Hepatocyte (in vitro differentiated cells): Measurements from ENCODE around the gene CLPTM1. TPM values are rescaled to one million over a fixed set of nuclear protein-coding genes. Genes with fewer than 3 reads are reported as not detected.

Experiments used
- DNase-seq: peaks from one replicate; pipeline ENCODE4 v3.0.0-alpha.2; 2016; ENCODE audit warnings: low spot score
- H2AFZ ChIP-seq: fragments of 200-600 bp; sonication (generic); 2 replicates; pipeline ENCODE4 v1.6.0; 2016; ENCODE audit warnings: antibody characterized with exemption, mild to moderate bottlenecking
- H3K27ac ChIP-seq: fragments of 200-600 bp; sonication (generic); 2 replicates; pipeline ENCODE4 v1.5.1; 2016; ENCODE audit warnings: mild to moderate bottlenecking
- H3K27me3 ChIP-seq: fragments of 200-600 bp; sonication (generic); 2 replicates; pipeline ENCODE4 v1.6.1; 2016
- H3K36me3 ChIP-seq: fragments of 200-600 bp; sonication (generic); replicated peaks from 2 replicates; pipeline ENCODE4 v1.5.1; 2016; ENCODE audit warnings: low read depth; ENCODE audit not compliant: insufficient read depth
- H3K4me1 ChIP-seq: fragments of 200-600 bp; sonication (generic); 2 replicates; pipeline ENCODE4 v1.5.1; 2016; ENCODE audit warnings: mild to moderate bottlenecking, moderate library complexity; ENCODE audit not compliant: insufficient read depth
- H3K4me2 ChIP-seq: fragments of 200-600 bp; sonication (generic); 2 replicates; pipeline ENCODE4 v1.6.0; 2016
- H3K4me3 ChIP-seq: fragments of 200-600 bp; sonication (generic); 2 replicates; pipeline ENCODE4 v1.5.1; 2016; ENCODE audit warnings: mild to moderate bottlenecking
- H3K79me2 ChIP-seq: fragments of 200-600 bp; sonication (generic); 2 replicates; pipeline ENCODE4 v1.6.0; 2017; ENCODE audit warnings: mild to moderate bottlenecking
- H3K9me2 ChIP-seq: fragments of 200-600 bp; sonication (generic); replicated peaks from 2 replicates; pipeline ENCODE4 v1.6.0; 2017; ENCODE audit warnings: mild to moderate bottlenecking; ENCODE audit not compliant: insufficient read depth
- H3K9me3 ChIP-seq: fragments of 200-600 bp; sonication (generic); 2 replicates; pipeline ENCODE4 v1.5.1; 2016; ENCODE audit warnings: low read depth, mild to moderate bottlenecking
- H4K20me1 ChIP-seq: fragments of 200-600 bp; sonication (generic); 2 replicates; pipeline ENCODE4 v1.6.0; 2016; ENCODE audit warnings: mild to moderate bottlenecking; ENCODE audit not compliant: insufficient read depth, poor library complexity, severe bottlenecking
- EZH2 ChIP-seq: fragments of 200-600 bp; sonication (generic); IDR thresholded peaks from 2 replicates; pipeline ENCODE4 v1.6.1; 2016; ENCODE audit warnings: antibody characterized with exemption, mild to moderate bottlenecking, borderline replicate concordance
- EZH2phosphoT487 ChIP-seq: fragments of 200-600 bp; sonication (generic); IDR thresholded peaks from one replicate; pipeline ENCODE4 v1.6.1; 2018; ENCODE audit warnings: antibody characterized with exemption, mild to moderate bottlenecking, low read depth, moderate library complexity; ENCODE audit not compliant: unreplicated experiment, severe bottlenecking
- WGBS: methylation state at CpG from one replicate; pipeline ENCODE4 v1.1.6; 2016; ENCODE audit warnings: low lambda C conversion rate; ENCODE audit errors: missing lambda C conversion rate; 5-methylcytosine and 5-hydroxymethylcytosine counted together
- polyA plus RNA-seq: library from polyadenylated mRNA; unstranded; fragments of >200 nt; fragmentation: Nextera tagmentation; extraction: Ambion mirVana; gene quantifications from 2 replicates; pipeline ENCODE4 v1.2.1, GENCODE V29; 2016
- total RNA-seq: library from RNA; depleted of rRNA; stranded (reverse); fragments of >200 nt; gene quantifications from 2 replicates; pipeline ENCODE4 v1.2.3, GENCODE V29; 2014
- TF ChIP-seq, protein P1 (sequence below): fragments of 200-600 bp; sonication (generic); IDR thresholded peaks from 2 replicates; pipeline ENCODE4 v1.5.1; 2016; ENCODE audit warnings: antibody characterized with exemption, mild to moderate bottlenecking; ENCODE audit not compliant: poor library complexity

The CLPTM1 gene
- total and polyA plus RNA-seq, 2 experiments from 2014 or later, result 49.1 to 93.1 TPM

DNA sequence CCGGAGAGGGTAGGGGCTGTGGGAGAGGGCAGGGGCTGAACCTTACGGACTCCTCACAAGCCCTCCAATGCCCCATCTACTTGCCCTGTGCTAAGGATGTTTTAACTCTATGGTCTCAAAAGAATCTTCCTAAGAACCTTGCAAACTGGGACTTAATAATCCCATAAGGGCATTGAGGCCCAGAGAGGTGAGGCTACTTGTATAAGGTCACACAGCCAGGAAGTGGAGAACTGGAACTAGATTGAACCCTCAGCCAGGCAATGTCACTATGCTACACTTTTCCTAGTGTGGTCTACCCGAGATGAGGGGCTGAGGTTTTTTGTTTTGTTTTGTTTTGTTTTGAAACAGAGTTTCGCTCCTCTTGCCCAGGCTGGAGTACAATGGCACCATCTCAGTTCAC, 23.6 kb upstream of the CLPTM1 start:
- H3K27ac ChIP-seq, result no peak overlapping the region
- H2AFZ ChIP-seq, result no peak overlapping the region
- no peak overlapping the region for H3K4me3 ChIP-seq
- no peaks in the 10 kb centered on the region for H3K27me3 ChIP-seq
- no peaks in the 10 kb centered on the region for H4K20me1 ChIP-seq
- no peaks in the 10 kb centered on the region for H3K9me2 ChIP-seq
- H3K79me2 ChIP-seq, result no peaks in the 10 kb centered on the region
- 86% methylated on average over 4 of the region's 4 CpGs for WGBS
- no peak overlapping the region for H3K4me2 ChIP-seq
- TF ChIP-seq, protein P1, sequence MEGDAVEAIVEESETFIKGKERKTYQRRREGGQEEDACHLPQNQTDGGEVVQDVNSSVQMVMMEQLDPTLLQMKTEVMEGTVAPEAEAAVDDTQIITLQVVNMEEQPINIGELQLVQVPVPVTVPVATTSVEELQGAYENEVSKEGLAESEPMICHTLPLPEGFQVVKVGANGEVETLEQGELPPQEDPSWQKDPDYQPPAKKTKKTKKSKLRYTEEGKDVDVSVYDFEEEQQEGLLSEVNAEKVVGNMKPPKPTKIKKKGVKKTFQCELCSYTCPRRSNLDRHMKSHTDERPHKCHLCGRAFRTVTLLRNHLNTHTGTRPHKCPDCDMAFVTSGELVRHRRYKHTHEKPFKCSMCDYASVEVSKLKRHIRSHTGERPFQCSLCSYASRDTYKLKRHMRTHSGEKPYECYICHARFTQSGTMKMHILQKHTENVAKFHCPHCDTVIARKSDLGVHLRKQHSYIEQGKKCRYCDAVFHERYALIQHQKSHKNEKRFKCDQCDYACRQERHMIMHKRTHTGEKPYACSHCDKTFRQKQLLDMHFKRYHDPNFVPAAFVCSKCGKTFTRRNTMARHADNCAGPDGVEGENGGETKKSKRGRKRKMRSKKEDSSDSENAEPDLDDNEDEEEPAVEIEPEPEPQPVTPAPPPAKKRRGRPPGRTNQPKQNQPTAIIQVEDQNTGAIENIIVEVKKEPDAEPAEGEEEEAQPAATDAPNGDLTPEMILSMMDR, result no peak
- TF ChIP-seq EZH2, result no peak
- no peak for TF ChIP-seq EZH2phosphoT487
- H3K4me1 ChIP-seq, result no peaks in the 10 kb centered on the region
- H3K36me3 ChIP-seq, result no peaks in the 10 kb centered on the region
- no peak for DNase-seq
- no peaks in the 10 kb centered on the region for H3K9me3 ChIP-seq

DNA sequence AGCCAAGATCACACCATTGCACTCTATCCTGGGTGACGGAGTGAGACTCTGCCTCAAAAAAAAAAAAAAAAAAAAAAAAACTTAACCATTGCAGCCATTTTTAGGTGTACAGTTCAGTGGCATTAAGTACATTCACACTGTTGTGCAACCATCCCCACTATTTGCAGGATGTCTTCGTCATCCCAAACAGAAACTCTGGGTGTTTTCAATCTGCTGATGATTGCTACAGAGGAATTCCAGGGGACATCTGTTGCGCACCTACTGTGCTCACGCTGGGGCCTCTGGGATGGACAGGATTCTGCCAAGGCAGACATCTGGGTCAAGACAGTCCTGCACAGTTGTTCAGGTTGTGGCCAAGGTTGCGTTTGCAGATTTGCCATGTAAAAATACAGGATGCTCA, 15.5 kb upstream of the CLPTM1 start:
- no peak for DNase-seq
- no peak overlapping the region for H2AFZ ChIP-seq
- H4K20me1 ChIP-seq, result no peaks in the 10 kb centered on the region
- WGBS, result 68% methylated on average over 5 of the region's 5 CpGs
- H3K36me3 ChIP-seq, result no peaks in the 10 kb centered on the region
- no peaks in the 10 kb centered on the region for H3K9me3 ChIP-seq
- H3K27ac ChIP-seq, result no peak overlapping the region
- H3K4me3 ChIP-seq, result no peak overlapping the region
- H3K4me2 ChIP-seq, result no peak overlapping the region
- H3K4me1 ChIP-seq, result no peaks in the 10 kb centered on the region
- no peaks in the 10 kb centered on the region for H3K79me2 ChIP-seq
- no peaks in the 10 kb centered on the region for H3K27me3 ChIP-seq
- H3K9me2 ChIP-seq, result no peaks in the 10 kb centered on the region
- TF ChIP-seq EZH2, result no peak

DNA sequence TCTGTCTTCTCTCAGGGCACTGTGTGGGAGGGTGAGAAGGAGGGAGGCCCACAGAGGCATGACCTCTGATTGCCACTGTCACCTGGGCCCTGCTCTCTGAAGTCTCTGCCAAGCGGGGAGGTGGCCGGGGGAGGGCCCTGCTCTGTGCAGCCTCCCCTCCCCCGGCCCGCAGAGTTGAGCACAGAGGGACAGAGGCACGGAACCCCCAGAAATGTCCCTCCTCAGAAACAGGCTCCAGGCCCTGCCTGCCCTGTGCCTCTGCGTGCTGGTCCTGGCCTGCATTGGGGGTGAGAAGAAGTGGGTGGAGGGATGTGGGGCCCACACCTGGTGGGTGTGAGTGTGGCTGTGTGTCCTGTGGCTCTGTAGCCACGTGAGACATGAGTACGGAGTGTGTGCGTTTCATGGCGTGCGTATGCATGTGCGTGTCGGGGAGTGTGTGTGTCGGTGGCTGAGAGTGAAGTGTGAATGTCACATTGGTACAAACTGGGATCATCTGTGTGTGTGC, 13.1 kb upstream of the CLPTM1 start, which contains the start of gene APOC4:
APOC4 (plus strand) TSS at position 171 of the 505 bp plus-strand sequence; CDS start at position 212, 41 bp downstream.
- Histone ChIP-seq H4K20me1 (no peaks in the 10 kb centered on the region), H3K79me2 (no peaks in the 10 kb centered on the region), H2AFZ (no peak within 1 kb of the TSS), H3K27me3 (no peaks in the 10 kb centered on the region), H3K4me2 (no peak within 1 kb of the TSS), H3K36me3 (no peaks in the 10 kb centered on the region), H3K4me3 (no peak within 1 kb of the TSS), H3K9me2 (no peaks in the 10 kb centered on the region), H3K9me3 (no peaks in the 10 kb centered on the region), H3K4me1 (no peaks in the 10 kb centered on the region), H3K27ac (no peak within 1 kb of the TSS)
- WGBS, result 92% methylated on average over 14 of the region's 14 CpGs
- DNase-seq, result no peak
- TF ChIP-seq EZH2phosphoT487 (no peak), EZH2 (no peak)

- no peak overlapping the region for H2AFZ ChIP-seq
- H3K4me2 ChIP-seq, result no peak overlapping the region
- no peaks in the 10 kb centered on the region for H3K36me3 ChIP-seq
- no peak overlapping the region for H3K27ac ChIP-seq
- WGBS, result 78% methylated on average over 10 of the region's 10 CpGs
- no peaks in the 10 kb centered on the region for H3K9me2 ChIP-seq
- DNase-seq, result no peak
- no peaks in the 10 kb centered on the region for H3K79me2 ChIP-seq
- TF ChIP-seq EZH2, result no peak
- TF ChIP-seq, protein P1, result no peak
- no peak for TF ChIP-seq EZH2phosphoT487
- no peak overlapping the region for H3K4me3 ChIP-seq
- no peaks in the 10 kb centered on the region for H4K20me1 ChIP-seq
- H3K9me3 ChIP-seq, result no peaks in the 10 kb centered on the region
- H3K4me1 ChIP-seq, result no peaks in the 10 kb centered on the region
- H3K27me3 ChIP-seq, result no peaks in the 10 kb centered on the region
These were observed 11.4 kb upstream of the CLPTM1 start for GRCh38 chr19:44943801-44944249.
